ENCODE results near the gene AQP5. TPM values are rescaled to one million over a fixed set of nuclear protein-coding genes. Genes with fewer than 3 reads are reported as not detected.

Gene AQP5
- total RNA-seq, 2 donors from 2014 or later, result 2.1 TPM; not detected in 1

- TF ChIP-seq, protein P1, sequence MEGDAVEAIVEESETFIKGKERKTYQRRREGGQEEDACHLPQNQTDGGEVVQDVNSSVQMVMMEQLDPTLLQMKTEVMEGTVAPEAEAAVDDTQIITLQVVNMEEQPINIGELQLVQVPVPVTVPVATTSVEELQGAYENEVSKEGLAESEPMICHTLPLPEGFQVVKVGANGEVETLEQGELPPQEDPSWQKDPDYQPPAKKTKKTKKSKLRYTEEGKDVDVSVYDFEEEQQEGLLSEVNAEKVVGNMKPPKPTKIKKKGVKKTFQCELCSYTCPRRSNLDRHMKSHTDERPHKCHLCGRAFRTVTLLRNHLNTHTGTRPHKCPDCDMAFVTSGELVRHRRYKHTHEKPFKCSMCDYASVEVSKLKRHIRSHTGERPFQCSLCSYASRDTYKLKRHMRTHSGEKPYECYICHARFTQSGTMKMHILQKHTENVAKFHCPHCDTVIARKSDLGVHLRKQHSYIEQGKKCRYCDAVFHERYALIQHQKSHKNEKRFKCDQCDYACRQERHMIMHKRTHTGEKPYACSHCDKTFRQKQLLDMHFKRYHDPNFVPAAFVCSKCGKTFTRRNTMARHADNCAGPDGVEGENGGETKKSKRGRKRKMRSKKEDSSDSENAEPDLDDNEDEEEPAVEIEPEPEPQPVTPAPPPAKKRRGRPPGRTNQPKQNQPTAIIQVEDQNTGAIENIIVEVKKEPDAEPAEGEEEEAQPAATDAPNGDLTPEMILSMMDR (IDR thresholded peaks at IDR 0.05), result no peak
- DNase-seq (ENCODE audit: low spot score), result no peak
- Histone ChIP-seq H3K4me3 (no peak overlapping the region), H3K9me3 (no peaks in the 10 kb centered on the region), H3K27ac (no peak overlapping the region), H3K4me1 (peaks cover 0 to 9% of the 10 kb centered on the region in 2 donors), H3K27me3 (no peaks in the 10 kb centered on the region), H3K36me3 (no peaks in the 10 kb centered on the region)
Observed at GRCh38 chr12:49941556-49942511, 19.8 kb upstream of the AQP5 start.

GRCh38 chr12:49942512-49942893 is 19.2 kb upstream of the AQP5 start:
- Histone ChIP-seq H3K4me3 (no peak overlapping the region), H3K27ac (no peak overlapping the region), H3K4me1 (peaks cover 0 to 9% of the 10 kb centered on the region in 2 donors), H3K9me3 (no peaks in the 10 kb centered on the region), H3K27me3 (no peaks in the 10 kb centered on the region), H3K36me3 (no peaks in the 10 kb centered on the region)
- DNase-seq (ENCODE audit: low spot score), result no peak
- TF ChIP-seq, protein P1 (IDR thresholded peaks at IDR 0.05), result no peak

DNA sequence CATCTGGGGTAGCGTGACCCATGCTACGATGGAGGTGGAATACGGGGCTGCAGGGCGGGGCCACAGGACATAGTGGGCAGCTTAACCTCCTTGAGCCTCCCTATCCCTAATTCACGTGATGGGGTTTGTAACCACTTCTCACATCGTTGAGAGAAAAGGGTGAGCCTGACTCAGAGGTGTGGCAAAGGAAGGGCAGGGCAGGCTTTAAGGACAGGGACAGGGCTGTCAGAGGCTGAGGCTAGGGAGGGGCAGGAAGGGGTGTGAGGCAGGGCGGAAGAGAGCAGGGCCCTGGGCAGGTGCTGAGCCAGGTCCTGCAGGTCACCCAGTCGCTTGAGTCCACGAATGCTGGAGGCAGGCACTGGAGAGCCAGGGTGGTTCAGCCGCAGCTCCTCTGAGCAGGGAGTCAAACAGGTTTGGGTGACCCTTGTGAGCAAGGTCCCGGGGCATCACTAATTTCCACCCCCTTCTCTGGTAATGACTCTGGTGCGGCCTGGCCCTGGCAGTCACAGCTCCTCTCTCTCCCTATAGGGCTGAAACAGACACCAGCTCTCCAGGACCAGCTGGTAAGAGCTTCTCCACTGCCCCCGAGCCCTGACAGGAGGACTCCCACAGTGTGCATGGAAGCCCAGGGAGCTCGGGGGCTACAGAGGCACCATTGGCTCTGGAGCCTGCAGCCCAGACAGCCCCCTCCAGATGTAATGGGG is 18.6 kb upstream of the AQP5 start:
- DNase-seq (ENCODE audit: low spot score), result no peak
- no peak overlapping the region for H3K4me3 ChIP-seq
- H3K4me1 ChIP-seq, result peaks cover 0 to 9% of the 10 kb centered on the region in 2 donors
- no peaks in the 10 kb centered on the region for H3K9me3 ChIP-seq
- TF ChIP-seq, protein P1 (IDR thresholded peaks at IDR 0.05), result no peak
- H3K36me3 ChIP-seq, result no peaks in the 10 kb centered on the region
- H3K27me3 ChIP-seq, result no peaks in the 10 kb centered on the region
- no peak overlapping the region for H3K27ac ChIP-seq

- H3K4me3 ChIP-seq, result no peak overlapping the region
- TF ChIP-seq, protein P1 (IDR thresholded peaks at IDR 0.05), result no peak
- H3K9me3 ChIP-seq, result no peaks in the 10 kb centered on the region
- no peaks in the 10 kb centered on the region for H3K27me3 ChIP-seq
- no peak overlapping the region for H3K27ac ChIP-seq
- no peak for DNase-seq (ENCODE audit: low spot score)
- H3K36me3 ChIP-seq, result no peaks in the 10 kb centered on the region
- H3K4me1 ChIP-seq, result peaks cover 0 to 9% of the 10 kb centered on the region in 2 donors
Observed at GRCh38 chr12:49943625-49943960, 18.1 kb upstream of the AQP5 start.

GRCh38 chr12:49944046-49944445 is 17.6 kb upstream of the AQP5 start:
- H3K9me3 ChIP-seq, result no peaks in the 10 kb centered on the region
- TF ChIP-seq, protein P1 (IDR thresholded peaks at IDR 0.05), result no peak
- no peaks in the 10 kb centered on the region for H3K27me3 ChIP-seq
- H3K4me3 ChIP-seq, result no peak overlapping the region
- H3K4me1 ChIP-seq, result peaks cover 0 to 9% of the 10 kb centered on the region in 2 donors
- H3K27ac ChIP-seq, result no peak overlapping the region
- no peaks in the 10 kb centered on the region for H3K36me3 ChIP-seq
- DNase-seq (ENCODE audit: low spot score), result no peak
